Esophagus muscularis mucosa (tissue), 4 donors: ENCODE measurements around the gene FAM120AOS. TPM values are rescaled to one million over a fixed set of nuclear protein-coding genes. Genes with fewer than 3 reads are reported as not detected.
A peak's percentile ranks its signal among the peaks of the same experiment; 100 is the strongest.

ENCODE experiments used
- DNase-seq: peaks from one replicate; pipeline ENCODE4 v3.0.0-alpha.2; 2017; ENCODE audit errors: extremely low spot score
- H3K27ac ChIP-seq, 4 donors: fragments of 200-600 bp; sonication (generic); replicated peaks in 1 of 4; 1 replicate in 3 of 4; 2 replicates in 1 of 4; pipeline ENCODE4 v1.5.1; 2016 to 2019; ENCODE audit warnings: mild to moderate bottlenecking in 1 of 4
- H3K27me3 ChIP-seq, 4 donors: fragments of 200-600 bp; sonication (generic); one replicate each; pipeline versions ENCODE4 v1.5.1 to v1.6.0; 2016 to 2019
- H3K36me3 ChIP-seq, 4 donors: fragments of 200-600 bp; sonication (generic); one replicate each; pipeline ENCODE4 v1.5.1; 2016 to 2019
- H3K4me1 ChIP-seq, 4 donors: fragments of 200-600 bp; sonication (generic); one replicate each; pipeline ENCODE4 v1.5.1; 2016 to 2019
- H3K4me3 ChIP-seq, 4 donors: fragments of 200-600 bp; sonication (generic); 1 replicate in 2 of 4; 2 replicates in 2 of 4; pipeline ENCODE4 v1.5.1; 2016 to 2019; ENCODE audit warnings: mild to moderate bottlenecking in 4 of 4, moderate library complexity in 1 of 4
- H3K9me3 ChIP-seq, 4 donors: fragments of 200-600 bp; sonication (generic); 1 replicate in 3 of 4; 2 replicates in 1 of 4; pipeline ENCODE4 v1.5.1; 2016 to 2019
- CTCF ChIP-seq, 3 experiments: fragments of 200-600 bp in 2 of 3; fragments of 450-650 bp in 1 of 3; sonication (generic) in 2 of 3; IDR thresholded peaks; one replicate each; pipeline ENCODE4 v1.5.1; 2017 to 2019; ENCODE audit warnings: antibody characterized with exemption in 3 of 3, mild to moderate bottlenecking in 2 of 3, moderate library complexity in 1 of 3
- EP300 ChIP-seq: sonication (generic); formaldehyde crosslinking; IDR thresholded peaks from one replicate; pipeline ENCODE4 v1.6.1; 2017; ENCODE audit warnings: antibody characterized with exemption
- POLR2A ChIP-seq: fragments of 450-650 bp; IDR thresholded peaks from one replicate; pipeline ENCODE4 v1.6.1; 2017; ENCODE audit warnings: antibody characterized with exemption, moderate library complexity, mild to moderate bottlenecking, low read depth
- POLR2AphosphoS5 ChIP-seq, 2 donors: sonication (generic); formaldehyde crosslinking; IDR thresholded peaks; one replicate each; pipeline ENCODE4 v1.6.1; 2017; ENCODE audit warnings: antibody characterized with exemption in 2 of 2
- WGBS: methylation state at CpG from one replicate; pipeline ENCODE4 v1.1.5; 2018; 5-methylcytosine and 5-hydroxymethylcytosine counted together
- intact Hi-C: fragments of 100-400 bp; cut with DNase I; formaldehyde crosslinking; loops from one replicate; pipeline ENCODE4 v1.15.1; 2023
- total RNA-seq, 4 donors: library from RNA; depleted of rRNA; stranded (reverse); fragments of >200 nt; gene quantifications; one replicate each; pipeline versions ENCODE4 v1.1.0 to v1.2.1, GENCODE V29; 2016

Gene FAM120AOS
- total RNA-seq, 4 donors from 2014 or later, result 51.7 to 63.6 (median 55.3) TPM

- TF ChIP-seq POLR2AphosphoS5 (IDR thresholded peaks at IDR 0.05), result no peak
- no peak for TF ChIP-seq POLR2A
- TF ChIP-seq CTCF (IDR thresholded peaks at IDR 0.05), result no peak
- TF ChIP-seq EP300, result no peak
- Histone ChIP-seq H3K4me1 (peaks cover 5 to 55% (median 20%) of the 10 kb centered on the region in 4 donors), H3K9me3 (no peaks in the 10 kb centered on the region), H3K27me3 (no peaks in the 10 kb centered on the region), H3K4me3 (no peak overlapping the region), H3K27ac (no peak overlapping the region), H3K36me3 (peaks cover 0 to 15% (median 3%) of the 10 kb centered on the region in 4 donors)
- intact Hi-C loops, result no loop called here
- WGBS, result 65% methylated on average over 4 of the region's 4 CpGs
- DNase-seq, result no peak
These were observed 26.3 kb upstream of the FAM120AOS start for GRCh38 chr9:93479726-93480125.

- 90% methylated on average over 2 of the region's 2 CpGs for WGBS
- no peak for TF ChIP-seq POLR2A
- no peak for TF ChIP-seq CTCF (IDR thresholded peaks at IDR 0.05)
- no peak for TF ChIP-seq EP300
- TF ChIP-seq POLR2AphosphoS5 (IDR thresholded peaks at IDR 0.05), result no peak
- intact Hi-C loops, result no loop called here
- DNase-seq, result peak; percentile 12
- peaks cover 0 to 9% (median 2%) of the 10 kb centered on the region in 4 donors for H3K36me3 ChIP-seq
- peaks cover 1 to 42% (median 18%) of the 10 kb centered on the region in 4 donors for H3K4me1 ChIP-seq
- H3K27me3 ChIP-seq, result no peaks in the 10 kb centered on the region
- H3K27ac ChIP-seq, result no peak overlapping the region
- no peak overlapping the region for H3K4me3 ChIP-seq
- no peaks in the 10 kb centered on the region for H3K9me3 ChIP-seq
These were observed 24.0 kb upstream of the FAM120AOS start for GRCh38 chr9:93477397-93477796.

- TF ChIP-seq EP300 (no peak), POLR2A (no peak), CTCF (IDR thresholded peaks at IDR 0.05) (no peak), POLR2AphosphoS5 (IDR thresholded peaks at IDR 0.05) (no peak)
- H3K4me3 ChIP-seq, result no peak overlapping the region
- H3K9me3 ChIP-seq, result no peaks in the 10 kb centered on the region
- peaks cover 0 to 44% (median 18%) of the 10 kb centered on the region in 4 donors for H3K4me1 ChIP-seq
- peak; percentile 34 for DNase-seq
- H3K27ac ChIP-seq, result no peak overlapping the region
- WGBS, result 87% methylated on average over 4 of the region's 4 CpGs
- no peaks in the 10 kb centered on the region for H3K27me3 ChIP-seq
- H3K36me3 ChIP-seq, result peaks cover 0 to 12% (median 2%) of the 10 kb centered on the region in 4 donors
- intact Hi-C loops, result no loop called here
These were observed 23.5 kb upstream of the FAM120AOS start for GRCh38 chr9:93476924-93477323.

- no peaks in the 10 kb centered on the region for H3K9me3 ChIP-seq
- intact Hi-C loops, result no loop called here
- DNase-seq, result no peak
- H3K27me3 ChIP-seq, result no peaks in the 10 kb centered on the region
- H3K27ac ChIP-seq, result no peak overlapping the region
- TF ChIP-seq POLR2A, result no peak
- no peak for TF ChIP-seq EP300
- no peak for TF ChIP-seq CTCF (IDR thresholded peaks at IDR 0.05)
- no peak for TF ChIP-seq POLR2AphosphoS5 (IDR thresholded peaks at IDR 0.05)
- H3K4me3 ChIP-seq, result no peak overlapping the region
- peaks cover 0 to 19% (median 2%) of the 10 kb centered on the region in 4 donors for H3K36me3 ChIP-seq
- 52% methylated on average over 3 of the region's 3 CpGs for WGBS
- H3K4me1 ChIP-seq, result peaks cover 0 to 53% (median 24%) of the 10 kb centered on the region in 4 donors
These were observed 22.5 kb upstream of the FAM120AOS start for GRCh38 chr9:93475856-93476255.

- no peaks in the 10 kb centered on the region for H3K9me3 ChIP-seq
- intact Hi-C loops, result no loop called here
- H3K4me1 ChIP-seq, result peaks cover 0 to 49% (median 31%) of the 10 kb centered on the region in 4 donors
- H3K36me3 ChIP-seq, result peaks cover 0 to 19% (median 2%) of the 10 kb centered on the region in 4 donors
- H3K4me3 ChIP-seq, result no peak overlapping the region
- H3K27ac ChIP-seq, result no peak overlapping the region
- H3K27me3 ChIP-seq, result no peaks in the 10 kb centered on the region
- no peak for DNase-seq
- WGBS, result 96% methylated on average over 3 of the region's 3 CpGs
- TF ChIP-seq CTCF (IDR thresholded peaks at IDR 0.05) (no peak), POLR2A (no peak), POLR2AphosphoS5 (IDR thresholded peaks at IDR 0.05) (no peak), EP300 (no peak)
These were observed 21.7 kb upstream of the FAM120AOS start for GRCh38 chr9:93475108-93475507.
